Fibroblast of mammary gland (primary cell): Measurements from ENCODE around the gene TMEM143.

Experiments used
- DNase-seq: peaks from one replicate; pipeline ENCODE4 v3.0.0-alpha.2; 2010; ENCODE audit warnings: low read depth
- H3K4me3 ChIP-seq: 2 replicates; pipeline ENCODE4 v1.5.1; 2011; ENCODE audit warnings: low read depth, mild to moderate bottlenecking, low read length, moderate library complexity; ENCODE audit not compliant: control insufficient read depth
- CTCF ChIP-seq: conservative IDR thresholded peaks from 2 replicates; pipeline ENCODE4 v1.5.1; 2011; ENCODE audit warnings: low read depth, low read length, inconsistent platforms; ENCODE audit not compliant: control insufficient read depth, insufficient read depth

The TMEM143 gene

GRCh38 chr19:48348045-48348444 is 15.7 kb downstream of the TMEM143 start:
- TF ChIP-seq CTCF, result no peak
- H3K4me3 ChIP-seq, result no peak overlapping the region
- DNase-seq, result peak; percentile 34

- DNase-seq, result no peak
- H3K4me3 ChIP-seq, result no peak overlapping the region
- TF ChIP-seq CTCF, result no peak
Observed at GRCh38 chr19:48346191-48346590, 17.5 kb downstream of the TMEM143 start.

GRCh38 chr19:48344892-48345291 is 18.8 kb downstream of the TMEM143 start:
- no peak for DNase-seq
- no peak for TF ChIP-seq CTCF

GRCh38 chr19:48342841-48343540 is 20.7 kb downstream of the TMEM143 start:
- H3K4me3 ChIP-seq, result no peak overlapping the region
- DNase-seq, result peak; percentile 63
- TF ChIP-seq CTCF, result no peak

More at GRCh38 chr19:48344892-48345291, 18.8 kb downstream of the TMEM143 start:
- no peak overlapping the region for H3K4me3 ChIP-seq

- TF ChIP-seq CTCF, result no peak
Observed at GRCh38 chr19:48342414-48342738, 21.4 kb downstream of the TMEM143 start.

GRCh38 chr19:48341515-48342413 is 22.0 kb downstream of the TMEM143 start:
- H3K4me3 ChIP-seq, result no peak overlapping the region
- no peak for TF ChIP-seq CTCF
- no peak for DNase-seq

More at GRCh38 chr19:48342414-48342738, 21.4 kb downstream of the TMEM143 start:
- no peak overlapping the region for H3K4me3 ChIP-seq
- DNase-seq, result no peak
